NCI-H774 (cell line): Measurements from ENCODE around the gene ADAMTS16.
"Not testable (repeated sequence)": the region's sequence is repeated elsewhere in the genome, so short reads cannot be mapped to it uniquely, and the experiment has no call there.

Experiments
- DNase-seq: peaks from one replicate; lab custom pipeline; 2025; lab: John Stamatoyannopoulos, UW

The ADAMTS16 gene, protein sequence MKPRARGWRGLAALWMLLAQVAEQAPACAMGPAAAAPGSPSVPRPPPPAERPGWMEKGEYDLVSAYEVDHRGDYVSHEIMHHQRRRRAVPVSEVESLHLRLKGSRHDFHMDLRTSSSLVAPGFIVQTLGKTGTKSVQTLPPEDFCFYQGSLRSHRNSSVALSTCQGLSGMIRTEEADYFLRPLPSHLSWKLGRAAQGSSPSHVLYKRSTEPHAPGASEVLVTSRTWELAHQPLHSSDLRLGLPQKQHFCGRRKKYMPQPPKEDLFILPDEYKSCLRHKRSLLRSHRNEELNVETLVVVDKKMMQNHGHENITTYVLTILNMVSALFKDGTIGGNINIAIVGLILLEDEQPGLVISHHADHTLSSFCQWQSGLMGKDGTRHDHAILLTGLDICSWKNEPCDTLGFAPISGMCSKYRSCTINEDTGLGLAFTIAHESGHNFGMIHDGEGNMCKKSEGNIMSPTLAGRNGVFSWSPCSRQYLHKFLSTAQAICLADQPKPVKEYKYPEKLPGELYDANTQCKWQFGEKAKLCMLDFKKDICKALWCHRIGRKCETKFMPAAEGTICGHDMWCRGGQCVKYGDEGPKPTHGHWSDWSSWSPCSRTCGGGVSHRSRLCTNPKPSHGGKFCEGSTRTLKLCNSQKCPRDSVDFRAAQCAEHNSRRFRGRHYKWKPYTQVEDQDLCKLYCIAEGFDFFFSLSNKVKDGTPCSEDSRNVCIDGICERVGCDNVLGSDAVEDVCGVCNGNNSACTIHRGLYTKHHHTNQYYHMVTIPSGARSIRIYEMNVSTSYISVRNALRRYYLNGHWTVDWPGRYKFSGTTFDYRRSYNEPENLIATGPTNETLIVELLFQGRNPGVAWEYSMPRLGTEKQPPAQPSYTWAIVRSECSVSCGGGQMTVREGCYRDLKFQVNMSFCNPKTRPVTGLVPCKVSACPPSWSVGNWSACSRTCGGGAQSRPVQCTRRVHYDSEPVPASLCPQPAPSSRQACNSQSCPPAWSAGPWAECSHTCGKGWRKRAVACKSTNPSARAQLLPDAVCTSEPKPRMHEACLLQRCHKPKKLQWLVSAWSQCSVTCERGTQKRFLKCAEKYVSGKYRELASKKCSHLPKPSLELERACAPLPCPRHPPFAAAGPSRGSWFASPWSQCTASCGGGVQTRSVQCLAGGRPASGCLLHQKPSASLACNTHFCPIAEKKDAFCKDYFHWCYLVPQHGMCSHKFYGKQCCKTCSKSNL

DNA sequence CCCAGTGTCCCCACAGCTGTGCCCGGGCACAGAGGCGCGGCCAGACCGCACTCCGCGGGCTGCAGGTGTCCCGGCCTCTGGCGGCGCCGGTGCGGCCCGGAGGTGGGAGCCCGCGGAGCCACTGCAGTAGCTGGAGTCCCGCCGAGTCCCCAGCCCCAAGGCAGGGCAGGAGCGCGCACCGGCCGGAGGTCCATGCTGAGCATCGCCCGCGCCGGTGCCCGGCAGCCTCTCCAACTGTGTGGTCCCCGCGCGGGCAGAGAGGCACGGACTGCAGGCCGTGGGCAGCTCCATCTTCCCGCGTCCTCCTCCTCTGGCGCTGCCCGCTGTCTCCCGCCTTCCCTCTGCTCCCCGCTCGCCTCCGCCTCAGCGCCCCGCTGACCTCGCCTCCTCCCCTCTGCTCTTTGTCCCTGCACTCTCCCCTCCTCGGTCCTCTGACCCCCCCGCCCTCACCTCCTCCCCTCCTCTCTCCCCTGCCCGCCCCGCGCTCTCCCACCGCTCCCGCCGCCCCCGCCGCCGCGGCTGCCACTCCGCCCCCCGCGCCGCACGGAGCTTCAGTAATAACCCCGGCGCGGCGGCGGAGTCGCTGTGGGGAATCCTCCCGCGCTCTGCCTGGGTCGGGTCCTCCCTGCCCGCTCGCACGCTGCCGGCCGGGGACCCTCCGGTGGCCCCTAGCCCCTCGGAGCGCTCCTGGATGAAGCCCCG, at the start of gene ADAMTS16:
Gene ADAMTS16 (plus strand): TSS at position 554 of the 702 bp plus-strand sequence. CDS start 138 bp downstream, at position 692.
- DNase-seq, result no peak

DNA sequence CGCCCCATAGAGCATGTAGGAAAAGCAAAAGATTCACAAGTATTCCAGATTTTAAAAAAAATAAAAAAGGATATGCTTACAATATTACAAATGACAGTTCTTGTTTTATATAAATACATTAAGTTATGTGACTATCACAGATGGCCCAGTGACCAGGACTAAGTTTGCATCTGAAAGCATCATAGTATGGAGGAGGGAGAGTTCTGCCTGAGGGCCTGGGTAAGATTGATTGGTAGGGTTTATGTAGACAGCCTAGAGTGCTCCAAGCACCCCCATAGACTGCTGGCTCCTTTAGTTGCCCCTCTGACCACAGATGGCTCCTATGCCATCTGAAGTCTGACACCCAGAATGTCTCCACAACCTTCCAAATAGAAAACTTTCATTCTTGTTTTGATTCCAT, 48.0 kb upstream of the ADAMTS16 start:
- DNase-seq, result no peak

DNA sequence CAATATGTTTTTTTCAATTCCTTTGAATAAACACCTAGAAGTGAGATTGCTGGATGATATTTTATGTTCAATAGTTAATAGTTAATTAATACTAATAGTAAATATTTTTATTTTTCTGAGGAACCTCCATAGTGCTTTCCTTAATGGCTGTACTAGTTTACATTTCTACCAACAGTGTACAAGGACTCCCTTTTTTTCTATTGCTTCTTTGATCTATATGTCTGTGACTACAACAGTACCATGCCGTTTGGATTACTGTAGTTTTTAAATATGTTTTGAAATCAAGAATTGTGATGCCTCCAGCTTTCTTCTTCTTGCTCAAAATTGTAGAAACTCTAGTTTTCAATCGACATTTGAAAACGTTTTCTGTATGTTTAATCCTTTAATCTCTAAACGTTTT, 39.5 kb upstream of the ADAMTS16 start:
- DNase-seq, result no peak

DNA sequence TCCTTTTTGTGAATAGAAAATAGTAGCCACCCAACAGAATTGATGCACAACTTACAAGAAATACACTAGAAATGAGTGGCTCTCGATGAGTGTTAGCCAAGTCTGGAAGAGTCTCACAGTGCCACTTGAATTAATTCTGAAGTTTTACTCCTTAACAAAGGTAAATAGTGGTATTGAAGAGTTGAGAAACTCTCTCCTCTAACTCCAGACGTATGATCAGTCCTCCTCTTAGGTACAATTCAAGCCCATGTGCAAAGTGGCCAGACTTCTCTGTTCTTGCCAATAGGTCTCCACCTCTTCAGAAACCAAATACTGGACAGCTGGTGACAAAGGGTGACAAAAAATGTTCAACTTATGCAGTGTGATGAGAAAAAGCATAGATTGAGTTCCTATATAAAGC, 38.5 kb upstream of the ADAMTS16 start:
- no peak for DNase-seq

DNA sequence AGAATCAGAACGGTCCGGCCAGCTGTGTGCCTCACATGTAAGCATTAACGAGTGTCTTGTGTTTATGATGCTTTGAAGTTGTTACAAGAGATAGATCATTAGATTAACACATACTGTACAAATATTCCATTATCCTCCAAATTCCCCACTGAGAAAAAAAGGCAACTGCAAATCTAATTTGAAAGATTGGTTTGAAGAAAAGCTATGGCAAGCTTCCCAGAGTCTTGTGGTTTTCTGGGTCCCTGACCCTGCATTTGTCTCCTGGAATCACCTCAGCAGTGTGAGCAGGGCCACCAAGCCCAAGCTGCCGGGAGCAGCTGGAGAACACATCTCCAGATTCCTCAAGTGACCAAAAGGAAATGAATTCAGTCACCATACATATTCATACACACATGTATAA, 36.9 kb upstream of the ADAMTS16 start:
- DNase-seq, result no peak

DNA sequence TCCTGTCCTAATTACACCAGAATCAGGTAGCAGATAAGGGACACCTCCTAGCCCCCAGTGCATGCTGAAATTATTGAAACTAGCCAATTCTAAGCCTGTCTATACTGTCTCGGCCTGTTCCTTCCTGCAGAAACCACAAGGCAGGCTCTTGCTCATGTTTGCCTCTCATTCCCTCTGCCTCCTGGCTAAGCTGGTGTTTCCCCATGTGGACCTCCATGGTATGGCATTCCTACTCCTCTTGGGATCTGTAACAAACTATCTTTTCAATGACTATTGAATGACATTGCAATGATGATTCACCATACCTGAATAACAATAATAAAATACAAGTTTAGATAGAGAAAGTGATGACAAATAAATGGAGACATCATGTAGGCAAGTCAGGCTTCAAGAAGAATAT, 35.6 kb upstream of the ADAMTS16 start:
- DNase-seq, result no peak

DNA sequence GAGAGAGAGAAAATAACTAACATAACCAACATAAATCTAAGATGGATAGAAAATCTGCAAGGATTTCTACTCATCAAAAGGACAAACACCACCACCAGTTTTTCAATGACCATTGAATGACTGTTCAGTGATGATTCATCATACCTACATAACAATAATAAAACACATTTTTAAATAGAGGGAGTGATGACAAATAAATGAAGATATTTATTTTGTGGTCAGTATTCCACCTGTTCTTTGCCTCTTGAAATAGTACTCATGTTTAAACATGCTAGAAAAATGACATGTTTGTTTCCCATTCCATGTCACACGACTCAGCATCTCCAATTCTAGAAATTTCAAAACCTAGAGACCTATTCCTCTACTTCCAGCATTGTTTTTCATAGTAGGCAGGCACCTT, 34.6 kb upstream of the ADAMTS16 start:
- DNase-seq, result no peak

DNA sequence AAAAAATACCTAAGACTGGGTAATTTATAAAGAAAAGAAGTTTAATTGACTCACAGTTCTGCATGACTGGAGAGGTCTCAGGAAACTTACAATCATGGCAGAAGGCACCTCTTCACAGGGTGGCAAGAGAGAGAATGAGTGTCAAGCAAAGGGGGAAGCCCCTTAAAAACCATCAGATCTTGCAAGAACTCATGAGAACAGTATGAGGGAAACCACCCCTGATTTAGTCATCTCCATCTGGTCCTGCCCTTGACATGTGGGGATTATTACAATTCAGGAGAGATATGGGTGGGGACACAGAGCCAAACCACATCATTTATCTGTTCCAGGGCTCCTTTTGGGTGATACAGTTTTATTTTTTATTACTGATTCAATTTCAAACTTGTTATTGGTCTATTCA, 23.2 kb upstream of the ADAMTS16 start:
- DNase-seq, result no peak

DNA sequence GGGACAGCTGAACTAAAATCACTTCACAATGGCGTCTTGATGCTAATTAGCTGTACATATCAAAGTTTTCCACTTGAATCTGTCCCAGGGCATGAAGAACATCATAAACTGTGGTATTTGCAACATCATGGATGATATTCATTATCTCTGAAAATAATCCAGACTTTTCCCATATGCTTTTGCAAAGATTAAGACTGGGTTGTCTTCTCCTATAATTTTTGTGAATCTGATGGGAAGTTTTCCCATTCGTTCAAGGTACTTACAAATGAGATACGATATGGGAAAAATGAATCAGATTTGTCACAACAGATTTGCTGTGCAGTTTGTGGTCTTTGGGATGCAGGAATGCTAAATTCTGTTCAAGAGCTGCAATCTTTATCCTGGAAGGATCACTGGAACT, 17.4 kb upstream of the ADAMTS16 start:
- DNase-seq, result no peak

DNA sequence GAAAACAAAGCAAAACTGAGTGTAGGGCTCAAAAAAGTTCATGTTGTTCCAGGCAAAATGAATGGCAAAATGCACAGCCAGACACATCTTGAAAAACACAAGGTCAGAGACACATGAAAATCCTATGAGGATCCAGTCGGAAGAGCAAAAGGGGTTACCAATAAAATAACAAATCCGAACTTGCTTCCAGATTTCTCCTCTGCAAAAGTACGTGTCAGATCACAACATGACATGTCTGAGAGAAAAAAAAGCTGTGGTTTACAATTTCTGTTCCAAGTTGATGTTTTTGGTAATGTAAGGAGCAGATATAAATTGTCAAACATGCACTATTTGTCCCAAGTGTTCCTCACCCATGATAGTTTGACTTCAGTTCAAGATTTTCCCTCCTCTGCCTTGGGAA, 15.9 kb upstream of the ADAMTS16 start:
- no peak for DNase-seq

DNA sequence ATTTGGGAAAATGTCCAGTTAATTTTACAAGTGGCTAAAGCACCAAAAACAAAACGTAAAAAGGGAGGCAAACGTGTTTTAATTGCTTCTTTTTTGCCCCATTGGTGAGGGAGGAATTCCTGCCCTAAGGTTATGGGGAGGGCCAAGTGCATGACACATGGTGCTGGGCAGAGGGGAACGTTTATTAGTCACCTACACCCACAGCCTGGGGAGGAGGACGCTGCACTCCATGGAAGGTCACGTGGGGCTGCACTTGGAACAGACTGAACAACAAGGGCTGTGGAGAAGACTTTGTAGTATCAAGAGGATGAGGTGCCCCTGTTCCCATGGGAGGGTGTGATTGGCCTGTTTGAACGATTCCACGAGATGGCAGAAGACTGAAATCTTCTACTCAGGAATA, 13.7 kb upstream of the ADAMTS16 start:
- DNase-seq, result no peak

DNA sequence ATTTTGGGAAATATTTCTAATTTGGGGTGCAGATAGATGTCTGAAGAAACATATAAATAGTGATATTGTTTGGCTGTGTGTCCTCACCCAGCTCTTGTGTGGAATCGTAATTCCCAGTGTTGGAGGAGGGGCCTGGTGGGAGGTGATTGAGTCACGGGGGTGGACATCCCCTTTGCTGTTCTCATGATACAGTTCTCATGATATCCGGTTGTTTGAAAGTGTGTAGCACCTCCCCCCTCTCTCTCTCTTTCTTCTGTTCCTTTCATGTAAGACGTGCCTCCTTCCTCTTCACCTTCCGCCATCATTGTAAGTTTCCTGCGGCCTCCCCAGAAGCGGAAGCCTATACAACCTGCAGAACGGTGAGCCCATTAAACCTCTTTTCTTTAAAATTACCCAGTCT, 11.4 kb upstream of the ADAMTS16 start:
- DNase-seq, result no peak

DNA sequence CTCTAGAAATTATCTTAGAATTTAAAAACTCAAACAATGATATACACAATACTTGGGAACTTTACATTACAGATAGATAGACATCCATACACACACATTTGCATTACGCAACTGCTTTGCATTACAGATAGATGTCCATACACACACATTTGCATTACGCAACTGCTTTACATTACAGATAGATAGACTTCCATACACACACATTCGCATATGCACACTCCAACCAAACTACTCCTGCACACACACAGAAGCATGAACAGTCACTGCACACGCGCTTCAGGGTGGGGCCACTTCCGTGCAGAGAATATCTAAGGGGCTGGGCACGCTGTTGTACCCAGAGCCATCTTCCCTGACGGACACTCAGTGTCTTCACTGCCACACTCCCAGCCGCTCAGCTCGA, 7.9 kb upstream of the ADAMTS16 start:
- no peak for DNase-seq

DNA sequence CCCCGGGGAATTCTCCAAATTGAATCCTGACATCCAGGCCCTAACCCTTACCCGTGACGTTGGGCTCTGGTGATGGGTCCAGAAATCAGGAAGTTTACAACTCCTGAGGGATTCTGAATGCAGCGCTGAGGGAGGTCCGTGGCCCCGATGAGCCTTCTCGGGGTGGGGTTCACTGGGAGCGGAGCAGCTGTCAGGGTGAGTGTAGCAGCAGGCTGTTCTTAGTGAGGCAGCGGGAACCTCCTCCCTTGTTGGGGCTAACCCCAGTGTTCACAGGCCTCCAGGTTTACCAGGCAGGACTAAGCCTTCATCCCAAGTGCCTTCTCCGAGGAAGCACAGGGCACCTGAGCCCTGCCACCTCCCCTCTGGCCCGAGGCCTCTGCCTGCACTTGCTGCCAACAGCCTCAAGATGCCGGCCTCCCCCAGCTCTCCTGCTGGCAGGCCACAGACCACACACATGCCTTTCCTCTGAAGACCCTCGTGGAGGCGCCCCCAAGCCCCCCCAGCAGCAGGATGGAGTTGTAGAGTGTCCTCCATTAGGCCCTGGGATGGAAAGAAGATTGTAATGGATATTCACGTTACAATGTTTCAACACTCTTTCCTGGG, 7.3 kb upstream of the ADAMTS16 start:
- DNase-seq, result no peak

DNA sequence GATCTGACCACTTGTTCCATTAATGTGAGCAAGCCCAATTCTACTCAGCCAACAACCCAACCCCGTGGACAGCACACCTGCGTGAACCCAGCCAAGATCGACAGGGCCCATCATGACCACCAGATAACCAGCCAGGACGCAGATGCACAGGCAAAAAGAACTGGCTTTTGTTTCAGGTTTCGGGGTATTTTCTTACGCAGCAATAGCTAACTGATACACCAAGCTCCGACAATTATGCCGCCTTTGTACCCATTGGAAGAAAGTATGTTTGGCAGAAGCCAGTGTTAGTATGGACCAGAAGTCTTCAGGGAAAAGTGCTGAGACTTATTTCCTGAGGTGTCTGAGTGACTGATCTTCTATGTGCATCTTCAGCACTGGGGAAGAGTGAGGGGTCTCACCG, 6.0 kb upstream of the ADAMTS16 start:
- DNase-seq, result no peak

DNA sequence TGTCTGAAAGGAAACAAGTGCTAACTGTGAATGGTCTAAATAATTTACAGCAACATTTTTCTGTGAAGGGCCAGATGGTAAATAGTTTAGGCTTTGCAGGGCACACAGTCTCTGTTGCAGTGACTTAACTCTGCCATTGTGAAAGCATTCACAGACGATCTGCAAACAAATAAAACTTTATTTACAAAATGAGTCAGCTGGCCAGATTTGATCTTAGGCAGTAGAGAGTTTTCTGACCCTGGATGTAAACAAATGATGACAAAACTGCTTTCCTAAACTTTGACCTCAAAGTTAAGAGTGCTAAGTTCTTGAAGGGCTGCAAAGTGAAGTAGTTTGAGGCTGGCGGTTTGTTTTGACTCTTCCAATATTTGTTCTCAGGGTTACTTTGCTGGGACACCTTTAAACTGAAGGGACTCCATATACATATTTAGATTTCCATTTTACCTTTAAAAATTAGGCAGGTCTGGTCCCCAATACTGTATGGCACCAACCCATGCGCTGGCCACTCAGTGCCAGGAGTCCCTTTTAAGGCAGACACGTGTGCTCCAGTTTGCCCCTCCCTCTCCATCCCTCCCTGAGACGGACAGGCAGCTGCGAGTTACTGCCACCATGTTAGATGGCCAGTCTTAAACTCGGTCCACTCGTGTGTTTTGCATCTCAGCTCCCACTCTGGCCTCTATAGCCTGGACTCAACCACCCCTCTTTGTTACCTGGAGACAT, 4.0 kb upstream of the ADAMTS16 start:
- DNase-seq, result peak; percentile 6

DNA sequence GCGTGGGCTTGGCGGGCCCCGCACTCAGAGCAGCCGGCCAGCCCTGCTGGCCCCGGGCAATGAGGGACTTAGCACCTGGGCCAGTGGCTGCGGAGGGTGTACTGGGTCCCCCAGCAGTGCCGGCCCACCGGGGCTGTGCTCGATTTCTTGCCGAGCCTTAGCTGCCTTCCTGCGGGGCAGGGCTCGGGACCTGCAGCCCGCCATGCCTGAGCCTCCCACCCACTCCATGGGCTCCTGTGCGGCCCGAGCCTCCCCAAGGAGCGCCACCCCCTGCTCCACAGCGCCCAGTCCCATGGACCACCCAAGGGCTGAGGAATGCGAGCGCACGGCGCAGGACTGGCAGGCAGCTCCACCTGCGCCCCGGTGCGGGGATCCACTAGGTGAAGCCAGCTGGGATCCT, 2.3 kb upstream of the ADAMTS16 start:
- DNase-seq, result not testable (repeated sequence)

DNA sequence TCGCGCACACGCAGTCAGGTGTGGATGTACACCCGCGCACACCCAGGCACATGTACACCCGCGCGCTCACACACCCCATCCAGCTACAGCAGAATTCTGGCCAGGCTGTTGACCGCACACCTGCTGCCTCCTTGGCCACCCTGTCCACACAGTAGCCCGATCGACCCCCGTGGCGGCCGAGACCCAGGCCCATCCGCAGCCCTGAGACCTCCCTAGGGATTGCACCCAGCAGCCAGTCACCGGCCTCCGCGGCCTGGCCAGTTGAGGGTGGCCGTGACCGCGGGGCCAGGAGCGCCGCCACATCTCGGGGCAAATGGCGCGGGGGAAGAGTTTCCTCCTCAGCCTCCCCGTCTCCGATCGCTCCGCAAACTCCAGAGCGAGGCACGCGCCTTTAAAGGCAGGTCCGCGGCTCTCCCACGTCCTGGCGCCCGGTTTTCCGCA, 774 bp upstream of the ADAMTS16 start:
- DNase-seq, result no peak

DNA sequence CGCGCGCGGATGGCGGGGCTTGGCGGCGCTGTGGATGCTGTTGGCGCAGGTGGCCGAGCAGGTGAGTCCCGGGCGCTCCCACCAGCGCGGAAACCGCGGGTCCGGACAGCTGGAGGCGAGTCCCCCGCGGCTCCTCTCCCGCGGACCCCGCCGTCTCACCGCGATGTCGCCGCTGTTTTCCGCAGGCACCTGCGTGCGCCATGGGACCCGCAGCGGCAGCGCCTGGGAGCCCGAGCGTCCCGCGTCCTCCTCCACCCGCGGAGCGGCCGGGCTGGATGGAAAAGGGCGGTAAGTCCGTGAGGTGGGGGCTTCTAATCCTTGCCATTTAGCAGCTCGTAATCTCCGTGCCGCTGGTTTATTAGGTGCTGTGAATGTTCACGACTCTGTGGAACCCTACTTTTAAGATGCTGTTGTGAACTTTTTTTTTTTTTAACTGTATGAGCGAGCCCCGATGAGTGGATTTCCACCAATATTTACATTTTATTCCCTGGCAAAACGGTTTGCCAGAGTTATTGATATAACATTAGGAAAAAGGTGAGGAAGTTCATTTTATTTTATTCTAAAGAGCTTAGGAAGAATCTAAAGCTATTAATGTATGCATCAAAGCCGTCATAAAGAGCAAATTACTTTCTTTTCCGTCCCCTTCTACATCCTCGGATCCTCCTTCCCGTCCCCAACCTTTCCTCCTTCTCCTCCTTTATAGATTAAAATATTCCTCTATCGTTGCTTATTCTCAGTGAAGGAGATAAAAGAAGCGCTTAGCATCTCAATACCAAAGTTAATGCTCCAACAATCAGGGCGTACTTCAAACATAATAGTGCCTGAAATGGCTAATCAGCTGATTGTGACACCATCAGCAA, 579 bp downstream of the ADAMTS16 start:
- DNase-seq, result no peak

DNA sequence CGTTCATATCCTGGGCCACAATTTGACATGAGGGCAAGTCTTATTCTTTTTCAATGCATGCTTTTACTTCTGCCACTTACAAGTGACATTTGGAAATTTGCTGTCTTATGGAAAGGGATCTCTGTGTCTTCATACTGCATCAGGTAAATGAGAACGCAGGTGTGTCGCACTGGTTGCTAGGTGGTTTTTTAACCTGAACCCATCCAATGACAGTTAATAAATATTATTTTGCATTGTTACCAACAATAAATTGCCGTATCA, 1.1 kb downstream of the ADAMTS16 start:
- DNase-seq, result no peak
